Stimulated activated CD4-positive, alpha-beta T cell treated with anti-CD3 and anti-CD28 coated beads, Interleukin-15, amount 100 ng/mL, for 1 hour (primary cell): ENCODE results near the gene ETV6.

Experiments used
- DNase-seq, 2 donors: peaks; one replicate each; pipeline ENCODE4 v3.0.0-alpha.2; 2020; ENCODE audit warnings: low read depth in 1 of 2, low spot score in 1 of 2

The ETV6 gene

GRCh38 chr12:11642785-11643184 is 6.7 kb upstream of the ETV6 start:
- no peak for DNase-seq

- no peak for DNase-seq
Measured at GRCh38 chr12:11645391-11645790, 4.1 kb upstream of the ETV6 start.

DNA sequence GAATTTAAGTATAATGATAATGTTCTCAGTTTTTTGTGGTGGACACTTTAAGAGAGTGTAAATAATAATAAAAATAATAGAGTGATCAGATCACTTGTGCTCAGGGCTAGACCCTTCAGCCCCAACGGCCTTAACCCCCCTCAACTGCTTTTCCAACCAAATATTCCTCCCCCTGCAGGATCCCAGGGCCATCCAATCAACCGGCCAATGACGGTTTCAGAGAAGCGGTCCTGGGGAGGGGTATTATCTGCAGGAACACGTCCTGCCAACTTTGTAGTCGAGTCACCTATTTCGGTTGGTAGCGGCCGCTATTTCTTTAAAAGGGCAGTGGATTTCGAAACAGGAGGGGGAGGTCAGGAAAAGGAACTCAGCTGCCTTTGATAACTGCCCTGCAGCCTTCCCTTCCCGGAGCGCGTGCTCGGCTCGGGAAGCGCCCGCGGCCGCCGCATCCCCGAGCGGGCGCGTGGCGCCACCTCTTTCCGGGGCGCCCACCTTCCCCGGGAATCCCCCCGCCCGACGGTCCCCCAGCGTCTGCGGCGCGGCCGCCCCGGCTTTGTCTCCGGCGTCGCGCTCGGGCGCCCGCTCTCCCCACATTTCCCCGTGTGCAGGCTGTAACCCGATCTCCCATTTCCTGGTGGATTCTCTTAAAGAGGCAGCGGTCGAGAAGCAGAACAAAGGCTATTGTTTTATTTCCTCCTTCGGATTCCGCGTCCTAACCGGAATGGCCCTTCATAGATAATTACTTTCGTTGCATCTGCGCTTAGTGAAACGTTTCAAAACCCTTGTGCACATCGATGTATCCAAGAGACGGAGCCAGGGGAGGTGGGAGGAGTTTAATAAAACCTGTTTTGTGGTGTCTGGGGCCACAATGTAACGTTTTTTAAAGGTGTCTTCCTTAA is 711 bp upstream of the ETV6 start:
- peak; percentile 17 to 55 for DNase-seq

DNA sequence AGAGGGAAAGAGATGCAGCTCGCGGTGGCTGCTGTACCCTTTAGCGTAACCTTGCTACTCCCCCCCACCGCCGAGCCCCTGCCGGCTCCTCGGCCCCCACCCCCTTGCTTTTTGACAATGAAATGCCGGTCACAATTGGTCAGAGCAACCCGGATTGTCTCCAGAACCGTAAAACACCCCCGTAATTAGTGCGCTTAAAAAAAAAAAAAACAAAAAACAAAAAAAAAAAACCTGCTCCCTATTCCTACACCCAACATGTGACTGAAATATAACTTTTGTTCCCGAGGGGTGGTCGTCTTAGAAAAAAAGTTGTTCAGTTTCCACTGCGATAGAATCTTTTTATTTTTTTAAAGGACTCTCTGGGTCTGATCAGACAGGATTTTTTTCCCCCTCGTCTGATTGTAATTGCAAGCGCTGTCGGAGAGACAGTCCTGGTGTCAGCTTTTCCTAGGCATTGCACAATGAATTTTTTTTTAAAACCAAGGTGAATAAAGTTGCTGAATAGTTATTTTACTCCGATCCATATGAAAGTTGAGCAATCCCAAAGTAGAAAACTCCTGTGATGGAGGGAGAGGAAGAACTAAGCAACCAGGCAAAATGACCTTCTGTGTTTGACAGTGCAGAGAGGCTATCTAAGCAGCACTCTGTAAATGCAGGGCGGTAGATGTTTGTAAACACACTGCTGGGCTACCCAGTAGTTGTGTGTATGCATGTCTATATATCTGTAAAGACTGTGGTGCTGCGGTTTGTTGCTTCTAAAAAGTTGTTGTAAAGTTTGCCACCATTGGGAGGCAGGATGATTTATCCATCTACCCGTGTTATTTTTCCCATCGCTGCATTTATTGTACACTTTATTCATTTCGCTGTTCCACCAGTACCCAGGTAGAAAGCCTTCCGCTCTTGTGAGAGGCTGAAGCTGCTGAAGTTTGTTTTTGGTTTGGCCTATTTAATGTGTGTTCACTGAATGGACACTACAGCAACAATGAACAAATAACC is 1.1 kb downstream of the ETV6 start:
- no peak for DNase-seq

DNA sequence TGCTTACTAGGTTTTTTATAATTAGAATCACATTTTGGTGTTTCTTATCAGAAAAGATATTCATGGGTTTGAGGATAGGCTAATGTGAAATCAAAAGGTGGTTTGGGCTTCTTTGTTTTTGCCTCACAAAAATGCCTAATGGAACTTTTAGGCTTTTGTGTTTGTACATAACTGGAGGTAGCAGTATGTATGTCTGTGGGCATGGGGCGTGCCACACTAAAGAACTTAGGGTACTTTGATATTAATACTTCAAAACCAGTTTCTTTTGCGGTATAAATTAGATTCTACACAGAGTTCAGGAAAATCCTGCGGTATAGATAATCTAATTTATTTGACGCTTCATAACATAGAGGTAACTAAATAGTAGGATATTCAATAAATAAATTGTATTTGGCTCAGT is 1.9 kb downstream of the ETV6 start:
- DNase-seq: no peak

GRCh38 chr12:11651785-11652184 is 2.3 kb downstream of the ETV6 start:
- DNase-seq: no peak

DNA sequence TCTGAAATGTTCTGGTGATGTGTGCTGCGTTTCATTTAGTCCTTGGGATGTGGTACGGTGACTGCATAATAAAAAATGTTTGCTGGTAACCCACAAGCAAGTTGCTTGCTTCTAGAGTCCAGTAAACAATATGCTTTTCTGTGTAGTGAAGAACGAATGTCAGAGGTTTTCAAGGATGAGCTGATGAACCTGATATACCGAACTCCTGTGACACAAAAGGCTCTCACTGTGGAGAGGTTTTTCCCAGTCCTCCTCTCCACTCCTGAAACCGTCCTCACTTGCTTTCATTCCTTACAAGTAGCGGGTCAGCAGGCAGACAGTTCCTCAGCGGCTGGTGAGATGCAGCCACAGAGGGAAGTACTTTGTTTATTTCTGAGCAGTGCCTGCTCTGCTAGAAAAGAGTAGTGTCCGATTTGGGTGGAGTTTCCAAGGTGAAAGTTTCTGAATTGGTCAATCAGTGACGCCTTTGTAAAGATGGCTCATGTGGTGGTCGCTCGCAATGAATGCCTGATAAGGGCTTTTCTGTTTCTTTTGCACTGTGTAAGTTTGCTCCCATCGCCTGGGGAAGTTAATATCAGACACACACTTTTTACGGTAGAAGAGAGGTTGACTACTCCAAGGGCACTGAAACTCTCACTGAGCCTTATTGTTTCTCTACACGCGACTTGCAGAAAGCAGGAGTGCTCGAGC is 3.0 kb downstream of the ETV6 start:
- DNase-seq: no peak

DNA sequence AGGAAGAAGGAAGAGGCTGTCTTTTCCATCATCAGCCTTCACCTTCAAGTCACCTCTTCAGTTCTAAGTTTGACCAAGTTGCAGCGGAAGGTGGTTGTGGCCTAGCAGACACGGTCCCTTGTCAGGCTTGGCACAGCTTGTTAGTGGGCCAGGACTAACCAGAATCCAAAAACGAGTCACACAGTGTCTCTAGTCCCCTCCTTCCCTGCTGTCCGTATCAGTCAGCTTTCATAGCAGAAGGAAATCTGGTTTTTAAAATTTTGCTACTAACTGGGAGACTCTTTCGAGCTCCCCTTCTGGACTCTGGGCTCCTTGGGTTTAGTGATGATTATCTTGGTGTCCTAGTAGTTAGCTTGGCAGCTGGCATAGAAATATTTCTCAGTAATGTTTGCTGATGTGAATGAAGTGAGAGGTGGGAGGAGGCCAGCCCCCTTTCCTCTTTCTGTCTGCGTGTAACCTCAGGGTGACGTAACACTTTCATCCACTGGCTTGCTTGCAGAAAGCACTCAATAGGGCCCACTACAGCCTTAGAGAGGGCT is 3.8 kb downstream of the ETV6 start:
- no peak for DNase-seq

DNA sequence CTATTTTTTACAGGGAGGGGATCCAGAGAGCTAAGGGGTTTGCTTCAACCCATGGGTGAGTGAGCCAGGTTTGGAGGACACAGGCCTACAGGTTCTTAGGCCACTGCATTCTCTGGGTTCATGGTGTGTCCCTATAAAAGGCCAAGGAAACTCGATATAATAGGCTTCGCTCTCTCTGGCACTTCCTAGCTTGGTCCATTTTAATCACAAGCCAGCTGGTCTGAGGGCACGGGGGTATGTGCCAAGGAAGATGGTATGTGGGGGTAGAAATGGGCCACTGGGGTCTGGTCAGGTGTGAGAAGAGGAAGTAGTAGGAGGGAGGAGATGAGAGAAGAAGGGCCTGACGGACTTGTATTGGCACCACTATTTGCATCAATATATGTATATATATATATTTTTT is 4.9 kb downstream of the ETV6 start:
- DNase-seq: no peak

DNA sequence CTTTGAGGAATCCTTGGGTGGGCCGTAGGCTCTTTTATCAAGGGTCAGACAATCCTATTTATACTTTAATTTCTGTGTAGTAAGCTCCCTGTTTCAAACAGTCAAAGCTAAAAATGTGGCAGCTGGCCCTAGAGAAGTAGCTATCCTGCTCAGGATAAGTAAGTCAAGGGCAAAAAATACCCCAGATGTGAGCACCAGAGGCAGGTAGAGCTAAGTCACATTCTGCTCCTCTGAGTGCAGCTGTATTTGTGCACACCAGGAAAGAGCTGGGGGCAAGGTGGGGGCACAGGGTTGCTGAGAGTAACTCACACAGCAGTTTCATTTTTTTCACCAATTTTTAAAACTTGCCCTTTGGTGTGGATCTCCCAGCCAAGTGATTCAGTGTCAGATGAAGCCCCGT is 5.3 kb downstream of the ETV6 start:
- DNase-seq: no peak

DNA sequence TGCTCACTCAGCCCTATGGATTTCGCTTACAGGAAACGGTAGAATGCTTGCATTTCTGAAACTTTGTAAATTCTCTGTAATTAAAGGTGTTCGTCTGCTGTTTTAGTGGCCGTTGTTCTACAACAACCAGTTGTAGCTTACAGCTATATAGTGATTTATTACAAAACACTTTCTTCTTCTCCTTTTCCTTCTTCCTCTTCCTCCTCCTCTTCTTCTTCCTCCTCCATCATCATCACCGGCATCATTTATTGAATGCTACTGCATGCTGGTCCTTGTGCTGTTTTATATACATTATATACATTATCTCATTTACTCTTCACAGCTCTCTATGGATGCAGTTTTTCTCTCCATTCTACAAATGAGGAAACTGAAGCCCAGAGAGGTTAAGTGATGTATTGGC is 6.4 kb downstream of the ETV6 start:
- DNase-seq: no peak

- DNase-seq: no peak
Measured at GRCh38 chr12:11656550-11656949, 7.1 kb downstream of the ETV6 start.

- no peak for DNase-seq
Measured at GRCh38 chr12:11657511-11657910, 8.0 kb downstream of the ETV6 start.

DNA sequence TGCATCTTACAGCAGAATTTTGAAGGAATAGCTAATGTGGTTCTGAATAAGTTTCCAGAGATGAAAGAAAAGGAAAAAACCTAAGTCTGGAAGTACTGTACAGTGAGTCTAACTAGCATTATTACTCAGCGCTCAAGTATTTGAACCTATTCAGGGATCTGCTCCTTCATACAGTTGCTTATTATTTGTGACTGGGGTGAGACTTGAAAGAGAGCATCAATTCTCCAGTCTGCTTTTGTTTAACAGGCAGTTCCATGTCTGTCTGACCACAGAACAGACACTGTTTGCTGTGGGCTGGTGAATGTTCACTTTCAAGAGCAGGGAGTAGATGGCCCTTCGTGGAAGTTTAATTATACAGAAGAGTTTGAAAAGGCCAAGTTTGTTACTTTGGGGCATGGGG is 9.3 kb downstream of the ETV6 start:
- DNase-seq: no peak

DNA sequence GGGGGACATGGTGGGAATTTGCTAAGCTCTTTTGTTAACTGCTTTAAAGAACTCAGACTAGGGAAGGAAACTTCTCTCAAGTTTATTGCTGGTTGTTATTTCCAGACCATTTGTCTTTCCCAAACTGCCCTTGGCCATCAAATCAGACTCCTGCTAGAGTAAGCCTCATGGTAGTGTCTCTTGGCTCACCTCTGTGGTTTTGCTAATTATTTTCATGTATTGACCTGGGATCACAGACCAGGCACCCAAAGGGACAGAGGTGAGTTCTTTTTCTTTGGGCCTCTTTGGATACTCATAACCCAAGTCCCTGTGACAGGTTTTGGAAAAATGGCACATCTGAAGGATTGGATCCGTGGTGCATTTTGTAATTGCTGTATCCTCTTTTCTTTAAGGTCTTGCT is 11.2 kb downstream of the ETV6 start:
- DNase-seq: no peak

- DNase-seq: no peak
Measured at GRCh38 chr12:11661491-11662089, 12.1 kb downstream of the ETV6 start.

GRCh38 chr12:11662369-11662768 is 12.9 kb downstream of the ETV6 start:
- no peak for DNase-seq

DNA sequence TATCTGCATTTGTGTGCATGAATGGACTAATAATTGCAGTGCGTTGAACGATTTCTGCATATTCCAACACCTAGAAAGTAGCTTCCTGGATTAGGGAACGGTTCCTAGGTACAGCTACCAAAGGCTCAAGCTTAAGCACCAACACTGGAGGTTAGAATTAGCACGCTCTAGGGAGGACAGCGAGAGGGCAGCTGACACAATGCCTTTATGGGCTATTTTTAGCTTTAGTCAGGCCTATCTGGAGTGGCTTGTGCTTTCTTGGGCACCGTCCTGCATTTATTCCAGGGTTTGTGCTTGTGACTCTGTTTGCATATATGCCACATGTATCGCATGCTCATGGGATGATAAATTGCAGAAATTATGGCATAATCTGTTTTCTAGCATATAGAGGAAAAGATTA is 13.7 kb downstream of the ETV6 start:
- no peak for DNase-seq

DNA sequence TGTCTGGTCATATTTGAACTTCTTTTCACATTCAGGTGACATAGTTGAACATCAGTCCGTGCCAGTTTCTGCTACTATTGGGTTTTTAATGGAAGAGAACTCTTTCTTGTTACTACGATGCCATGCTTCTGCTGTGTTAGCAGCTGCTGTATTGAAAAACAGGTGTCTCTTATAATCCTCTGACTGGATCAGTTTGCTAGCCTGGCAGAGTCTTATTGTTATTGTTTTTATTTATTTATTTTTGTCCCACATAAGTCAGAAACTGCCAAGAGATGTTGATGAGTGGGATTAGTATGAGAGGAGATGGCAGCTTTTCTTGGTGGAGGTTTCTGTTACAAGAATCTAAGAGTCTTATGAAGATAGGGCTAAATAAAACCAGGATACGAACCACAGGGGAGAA is 14.6 kb downstream of the ETV6 start:
- DNase-seq: no peak

- no peak for DNase-seq
Measured at GRCh38 chr12:11666131-11667050, 16.9 kb downstream of the ETV6 start.
